ENCODE data around the gene USH1G.

USH1G gene

DNA sequence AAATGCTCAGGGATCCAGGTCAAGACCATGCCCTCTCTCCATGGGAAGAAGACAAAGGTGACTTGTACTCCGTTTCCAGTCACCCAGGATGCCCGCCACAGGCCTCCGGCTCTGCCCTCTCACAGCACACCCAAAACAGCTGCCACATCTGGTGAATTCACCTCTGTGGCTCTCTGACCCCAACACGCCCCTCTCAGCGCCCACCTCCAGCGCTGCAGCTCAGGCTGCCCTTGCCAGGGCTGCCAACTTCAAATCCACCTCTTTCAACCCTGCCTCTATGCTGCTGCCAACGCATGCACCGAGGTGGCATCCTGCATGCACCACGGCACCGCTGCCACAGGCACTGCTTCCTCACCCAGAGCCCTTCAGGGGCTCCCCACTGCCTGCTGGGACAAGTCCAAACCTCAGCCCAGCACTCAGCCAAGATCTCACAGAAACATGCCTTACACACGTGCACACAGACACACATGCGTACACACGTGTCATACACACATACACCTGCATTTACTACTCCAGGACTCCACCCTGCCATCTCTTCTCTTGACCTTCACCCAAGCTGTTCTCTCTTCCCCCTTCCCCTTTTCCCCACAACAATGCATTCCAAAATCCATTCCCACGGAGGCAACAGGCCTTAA lies 42.0 kb upstream of the USH1G start:
- no peak overlapping the region for H3K9ac ChIP-seq (ENCODE audit: low read length)
- no peaks in the 10 kb centered on the region for H3K79me2 ChIP-seq (ENCODE audit: low read length)
- H3K27me3 ChIP-seq (ENCODE audit: low read depth, low read length): no peaks in the 10 kb centered on the region
- no peaks in the 10 kb centered on the region for H3K36me3 ChIP-seq (replicated peaks; ENCODE audit: low read depth, low read length)
- H4K20me1 ChIP-seq (ENCODE audit: insufficient read depth, low read length): no peaks in the 10 kb centered on the region
- H2AFZ ChIP-seq (ENCODE audit: low read depth, low read length): no peak overlapping the region
- H3K9me3 ChIP-seq (ENCODE audit: insufficient read depth, low read length): no peaks in the 10 kb centered on the region
- no peak overlapping the region for H3K4me3 ChIP-seq (ENCODE audit: low read length)
- TF ChIP-seq, protein P1, sequence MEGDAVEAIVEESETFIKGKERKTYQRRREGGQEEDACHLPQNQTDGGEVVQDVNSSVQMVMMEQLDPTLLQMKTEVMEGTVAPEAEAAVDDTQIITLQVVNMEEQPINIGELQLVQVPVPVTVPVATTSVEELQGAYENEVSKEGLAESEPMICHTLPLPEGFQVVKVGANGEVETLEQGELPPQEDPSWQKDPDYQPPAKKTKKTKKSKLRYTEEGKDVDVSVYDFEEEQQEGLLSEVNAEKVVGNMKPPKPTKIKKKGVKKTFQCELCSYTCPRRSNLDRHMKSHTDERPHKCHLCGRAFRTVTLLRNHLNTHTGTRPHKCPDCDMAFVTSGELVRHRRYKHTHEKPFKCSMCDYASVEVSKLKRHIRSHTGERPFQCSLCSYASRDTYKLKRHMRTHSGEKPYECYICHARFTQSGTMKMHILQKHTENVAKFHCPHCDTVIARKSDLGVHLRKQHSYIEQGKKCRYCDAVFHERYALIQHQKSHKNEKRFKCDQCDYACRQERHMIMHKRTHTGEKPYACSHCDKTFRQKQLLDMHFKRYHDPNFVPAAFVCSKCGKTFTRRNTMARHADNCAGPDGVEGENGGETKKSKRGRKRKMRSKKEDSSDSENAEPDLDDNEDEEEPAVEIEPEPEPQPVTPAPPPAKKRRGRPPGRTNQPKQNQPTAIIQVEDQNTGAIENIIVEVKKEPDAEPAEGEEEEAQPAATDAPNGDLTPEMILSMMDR (IDR thresholded peaks at IDR 0.05; ENCODE audit: low read depth, low read length): no peak
- peaks cover 7% of the 10 kb centered on the region for H3K4me1 ChIP-seq (ENCODE audit: low read length)
- H3K4me2 ChIP-seq (ENCODE audit: low read length): no peak overlapping the region
- no peak overlapping the region for H3K27ac ChIP-seq (ENCODE audit: low read length)

DNA sequence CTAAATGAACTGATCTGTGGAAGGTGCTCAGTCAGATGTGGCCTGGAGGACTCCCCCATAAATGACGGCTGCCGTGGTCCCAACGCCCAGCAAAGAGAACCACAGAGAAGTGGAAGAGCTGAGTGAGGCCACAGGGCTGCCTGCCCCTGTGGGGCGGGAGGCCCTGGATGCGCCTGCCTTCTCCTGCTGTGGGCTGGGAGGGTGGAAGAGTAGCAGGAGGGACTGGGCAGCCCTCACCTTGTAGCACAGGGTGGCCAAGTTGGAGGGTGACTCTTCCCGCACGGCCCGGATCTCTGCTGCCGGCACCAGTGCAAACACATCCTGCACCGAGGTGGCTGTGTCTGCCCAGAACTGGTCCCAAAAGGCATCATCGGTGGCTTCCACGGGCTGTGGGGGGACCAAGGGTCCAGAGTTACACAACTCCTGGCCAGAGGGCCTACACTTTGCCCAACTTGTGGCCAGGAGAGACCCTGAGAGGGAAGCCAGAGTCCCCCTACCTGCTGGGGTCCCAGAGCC lies 41.2 kb upstream of the USH1G start:
- H3K4me2 ChIP-seq (ENCODE audit: low read length): no peak overlapping the region
- H3K27me3 ChIP-seq (ENCODE audit: low read depth, low read length): no peaks in the 10 kb centered on the region
- no peak overlapping the region for H3K4me3 ChIP-seq (ENCODE audit: low read length)
- H3K4me1 ChIP-seq (ENCODE audit: low read length): peaks cover 7% of the 10 kb centered on the region
- TF ChIP-seq EZH2phosphoT487 (IDR thresholded peaks at IDR 0.05; ENCODE audit: low read depth): no peak
- TF ChIP-seq, protein P1 (IDR thresholded peaks at IDR 0.05; ENCODE audit: low read depth, low read length): no peak
- H3K36me3 ChIP-seq (replicated peaks; ENCODE audit: low read depth, low read length): no peaks in the 10 kb centered on the region
- no peak overlapping the region for H3K27ac ChIP-seq (ENCODE audit: low read length)
- H3K9ac ChIP-seq (ENCODE audit: low read length): no peak overlapping the region
- no peaks in the 10 kb centered on the region for H3K9me3 ChIP-seq (ENCODE audit: insufficient read depth, low read length)
- no peak overlapping the region for H2AFZ ChIP-seq (ENCODE audit: low read depth, low read length)
- no peaks in the 10 kb centered on the region for H3K79me2 ChIP-seq (ENCODE audit: low read length)
- no peaks in the 10 kb centered on the region for H4K20me1 ChIP-seq (ENCODE audit: insufficient read depth, low read length)

DNA sequence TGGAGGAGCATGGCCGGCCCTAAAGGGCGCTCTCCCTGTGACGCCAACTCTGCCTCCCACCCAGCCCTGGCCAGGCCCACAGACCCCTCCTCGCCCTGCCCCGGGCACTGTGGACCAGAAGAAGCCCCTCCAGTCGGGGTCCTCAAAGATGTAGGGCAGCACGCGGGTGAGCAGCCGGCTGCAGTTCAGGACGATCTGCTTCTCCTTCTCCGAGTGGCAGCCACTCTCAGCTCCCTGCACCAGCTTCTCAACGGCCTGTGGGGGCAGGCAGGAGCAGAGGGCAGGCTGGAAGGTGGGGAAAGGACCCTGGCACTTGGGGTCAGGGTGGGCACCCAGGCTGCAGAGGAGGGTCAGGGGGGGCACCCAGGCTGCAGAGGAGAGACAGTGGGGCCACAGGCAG lies 40.6 kb upstream of the USH1G start:
- Histone ChIP-seq H3K79me2 (ENCODE audit: low read length) (no peaks in the 10 kb centered on the region), H3K27ac (ENCODE audit: low read length) (no peak overlapping the region), H4K20me1 (ENCODE audit: insufficient read depth, low read length) (no peaks in the 10 kb centered on the region), H3K9me3 (ENCODE audit: insufficient read depth, low read length) (no peaks in the 10 kb centered on the region), H2AFZ (ENCODE audit: low read depth, low read length) (no peak overlapping the region), H3K4me2 (ENCODE audit: low read length) (no peak overlapping the region), H3K4me3 (ENCODE audit: low read length) (no peak overlapping the region), H3K4me1 (ENCODE audit: low read length) (peaks cover 7% of the 10 kb centered on the region), H3K27me3 (ENCODE audit: low read depth, low read length) (no peaks in the 10 kb centered on the region), H3K9ac (ENCODE audit: low read length) (no peak overlapping the region), H3K36me3 (replicated peaks; ENCODE audit: low read depth, low read length) (no peaks in the 10 kb centered on the region)
- TF ChIP-seq, protein P1 (IDR thresholded peaks at IDR 0.05; ENCODE audit: low read depth, low read length): no peak
- TF ChIP-seq EZH2phosphoT487 (IDR thresholded peaks at IDR 0.05; ENCODE audit: low read depth): no peak

DNA sequence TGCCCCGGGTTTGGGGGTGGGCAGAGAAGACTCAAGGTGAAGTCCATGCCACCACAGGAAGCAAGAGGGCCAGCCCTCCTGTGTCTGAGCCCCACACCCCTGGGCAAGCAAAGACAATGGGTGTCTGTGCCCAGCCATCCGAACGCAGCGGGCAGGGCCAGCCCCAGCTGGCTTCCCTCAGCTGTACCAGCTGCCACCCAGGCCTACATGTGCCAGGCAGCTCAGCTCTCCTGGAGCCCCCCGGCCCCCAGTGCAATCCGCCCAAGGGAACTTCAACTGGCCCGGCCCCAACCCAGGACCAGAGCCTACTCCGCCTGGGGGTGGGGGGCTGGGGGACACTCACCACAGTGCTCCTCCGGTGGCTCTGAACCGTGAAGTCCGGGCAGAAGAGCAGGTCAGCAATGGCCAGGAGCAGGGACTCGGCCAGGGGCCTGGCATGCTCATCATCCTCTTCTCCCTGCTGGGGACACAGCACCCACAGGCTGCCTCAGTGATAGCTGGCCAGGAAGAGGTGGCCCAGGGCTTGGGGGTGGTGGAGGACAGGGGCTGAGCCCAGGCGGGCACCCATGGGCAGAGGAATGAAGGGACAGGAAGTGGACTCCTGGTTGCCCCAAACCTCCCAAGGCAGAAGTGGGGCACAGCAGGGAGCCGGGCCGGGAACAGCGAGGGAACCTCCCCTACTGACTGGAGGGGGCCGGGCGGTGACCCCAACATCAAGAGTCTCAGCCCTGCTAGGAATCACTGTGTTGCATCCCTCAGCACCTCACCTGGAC lies 39.8 kb upstream of the USH1G start:
- no peak overlapping the region for H3K9ac ChIP-seq (ENCODE audit: low read length)
- H3K4me1 ChIP-seq (ENCODE audit: low read length): peaks cover 10% of the 10 kb centered on the region
- H3K4me3 ChIP-seq (ENCODE audit: low read length): no peak overlapping the region
- H3K9me3 ChIP-seq (ENCODE audit: insufficient read depth, low read length): no peaks in the 10 kb centered on the region
- H3K27ac ChIP-seq (ENCODE audit: low read length): no peak overlapping the region
- H3K79me2 ChIP-seq (ENCODE audit: low read length): no peaks in the 10 kb centered on the region
- H4K20me1 ChIP-seq (ENCODE audit: insufficient read depth, low read length): no peaks in the 10 kb centered on the region
- no peak overlapping the region for H2AFZ ChIP-seq (ENCODE audit: low read depth, low read length)
- H3K36me3 ChIP-seq (replicated peaks; ENCODE audit: low read depth, low read length): no peaks in the 10 kb centered on the region
- TF ChIP-seq EZH2phosphoT487 (IDR thresholded peaks at IDR 0.05; ENCODE audit: low read depth): no peak
- TF ChIP-seq, protein P1 (IDR thresholded peaks at IDR 0.05; ENCODE audit: low read depth, low read length): no peak
- no peaks in the 10 kb centered on the region for H3K27me3 ChIP-seq (ENCODE audit: low read depth, low read length)
- H3K4me2 ChIP-seq (ENCODE audit: low read length): no peak overlapping the region
